ENCODE data around the gene SLC2A1. TPM values are rescaled to one million over a fixed set of nuclear protein-coding genes. Genes with fewer than 3 reads are reported as not detected.

SLC2A1 gene
- total and polyA plus RNA-seq, 2 of the 13 experiments (the other 11 are each of a cell fraction or from before 2014, with no cell fraction given) = 125 to 423 TPM

DNA sequence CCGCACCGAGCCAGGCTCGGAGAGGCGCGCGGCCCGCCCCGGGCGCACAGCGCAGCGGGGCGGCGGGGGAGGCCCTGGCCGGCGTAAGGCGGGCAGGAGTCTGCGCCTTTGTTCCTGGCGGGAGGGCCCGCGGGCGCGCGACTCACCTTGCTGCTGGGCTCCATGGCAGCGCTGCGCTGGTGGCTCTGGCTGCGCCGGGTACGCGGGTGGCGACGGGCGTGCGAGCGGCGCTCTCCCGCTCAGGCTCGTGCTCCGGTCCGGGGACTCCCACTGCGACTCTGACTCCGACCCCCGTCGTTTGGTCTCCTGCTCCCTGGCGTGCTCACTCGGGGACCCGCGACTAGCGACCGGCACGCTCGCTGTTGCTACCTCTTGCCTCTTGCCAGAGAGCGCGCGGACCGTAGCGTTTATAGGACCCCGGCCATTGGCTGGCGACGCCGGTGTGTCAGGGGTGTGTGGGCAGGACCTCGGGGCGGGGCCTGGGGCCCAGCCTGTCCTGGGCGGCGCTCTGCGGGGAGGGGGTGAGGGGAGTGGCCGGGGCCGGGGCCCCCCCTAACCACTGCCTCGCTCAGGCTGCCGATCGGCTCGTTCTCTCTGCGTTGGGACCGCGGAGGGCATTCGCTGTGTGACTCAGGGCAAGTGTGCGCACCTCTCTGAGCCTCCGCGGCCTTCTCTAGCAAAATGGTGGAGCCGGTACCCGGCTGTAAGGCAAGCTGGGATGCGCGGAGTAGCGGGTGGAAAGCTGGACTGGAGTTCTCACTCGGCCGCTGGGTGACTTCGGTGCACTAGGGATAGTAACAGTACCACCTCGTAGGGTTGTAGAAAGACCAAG, at the start of gene SLC2A1 (continued):
- TF ChIP-seq, protein P1, sequence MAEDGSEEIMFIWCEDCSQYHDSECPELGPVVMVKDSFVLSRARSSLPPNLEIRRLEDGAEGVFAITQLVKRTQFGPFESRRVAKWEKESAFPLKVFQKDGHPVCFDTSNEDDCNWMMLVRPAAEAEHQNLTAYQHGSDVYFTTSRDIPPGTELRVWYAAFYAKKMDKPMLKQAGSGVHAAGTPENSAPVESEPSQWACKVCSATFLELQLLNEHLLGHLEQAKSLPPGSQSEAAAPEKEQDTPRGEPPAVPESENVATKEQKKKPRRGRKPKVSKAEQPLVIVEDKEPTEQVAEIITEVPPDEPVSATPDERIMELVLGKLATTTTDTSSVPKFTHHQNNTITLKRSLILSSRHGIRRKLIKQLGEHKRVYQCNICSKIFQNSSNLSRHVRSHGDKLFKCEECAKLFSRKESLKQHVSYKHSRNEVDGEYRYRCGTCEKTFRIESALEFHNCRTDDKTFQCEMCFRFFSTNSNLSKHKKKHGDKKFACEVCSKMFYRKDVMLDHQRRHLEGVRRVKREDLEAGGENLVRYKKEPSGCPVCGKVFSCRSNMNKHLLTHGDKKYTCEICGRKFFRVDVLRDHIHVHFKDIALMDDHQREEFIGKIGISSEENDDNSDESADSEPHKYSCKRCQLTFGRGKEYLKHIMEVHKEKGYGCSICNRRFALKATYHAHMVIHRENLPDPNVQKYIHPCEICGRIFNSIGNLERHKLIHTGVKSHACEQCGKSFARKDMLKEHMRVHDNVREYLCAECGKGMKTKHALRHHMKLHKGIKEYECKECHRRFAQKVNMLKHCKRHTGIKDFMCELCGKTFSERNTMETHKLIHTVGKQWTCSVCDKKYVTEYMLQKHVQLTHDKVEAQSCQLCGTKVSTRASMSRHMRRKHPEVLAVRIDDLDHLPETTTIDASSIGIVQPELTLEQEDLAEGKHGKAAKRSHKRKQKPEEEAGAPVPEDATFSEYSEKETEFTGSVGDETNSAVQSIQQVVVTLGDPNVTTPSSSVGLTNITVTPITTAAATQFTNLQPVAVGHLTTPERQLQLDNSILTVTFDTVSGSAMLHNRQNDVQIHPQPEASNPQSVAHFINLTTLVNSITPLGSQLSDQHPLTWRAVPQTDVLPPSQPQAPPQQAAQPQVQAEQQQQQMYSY (CRISPR knock-in tag; IDR thresholded peaks at IDR 0.05) = peak; percentile 96
- no peak for TF ChIP-seq FOXM1 (CRISPR knock-in tag; IDR thresholded peaks at IDR 0.05)
- TF ChIP-seq, protein P2, sequence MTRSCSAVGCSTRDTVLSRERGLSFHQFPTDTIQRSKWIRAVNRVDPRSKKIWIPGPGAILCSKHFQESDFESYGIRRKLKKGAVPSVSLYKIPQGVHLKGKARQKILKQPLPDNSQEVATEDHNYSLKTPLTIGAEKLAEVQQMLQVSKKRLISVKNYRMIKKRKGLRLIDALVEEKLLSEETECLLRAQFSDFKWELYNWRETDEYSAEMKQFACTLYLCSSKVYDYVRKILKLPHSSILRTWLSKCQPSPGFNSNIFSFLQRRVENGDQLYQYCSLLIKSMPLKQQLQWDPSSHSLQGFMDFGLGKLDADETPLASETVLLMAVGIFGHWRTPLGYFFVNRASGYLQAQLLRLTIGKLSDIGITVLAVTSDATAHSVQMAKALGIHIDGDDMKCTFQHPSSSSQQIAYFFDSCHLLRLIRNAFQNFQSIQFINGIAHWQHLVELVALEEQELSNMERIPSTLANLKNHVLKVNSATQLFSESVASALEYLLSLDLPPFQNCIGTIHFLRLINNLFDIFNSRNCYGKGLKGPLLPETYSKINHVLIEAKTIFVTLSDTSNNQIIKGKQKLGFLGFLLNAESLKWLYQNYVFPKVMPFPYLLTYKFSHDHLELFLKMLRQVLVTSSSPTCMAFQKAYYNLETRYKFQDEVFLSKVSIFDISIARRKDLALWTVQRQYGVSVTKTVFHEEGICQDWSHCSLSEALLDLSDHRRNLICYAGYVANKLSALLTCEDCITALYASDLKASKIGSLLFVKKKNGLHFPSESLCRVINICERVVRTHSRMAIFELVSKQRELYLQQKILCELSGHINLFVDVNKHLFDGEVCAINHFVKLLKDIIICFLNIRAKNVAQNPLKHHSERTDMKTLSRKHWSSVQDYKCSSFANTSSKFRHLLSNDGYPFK (CRISPR knock-in tag; IDR thresholded peaks at IDR 0.05; ENCODE audit: borderline replicate concordance) = no peak
- TF ChIP-seq ZNF570 (CRISPR knock-in tag; IDR thresholded peaks at IDR 0.05; ENCODE audit: borderline replicate concordance) = no peak
- no peak for TF ChIP-seq AGO1 (IDR thresholded peaks at IDR 0.05; ENCODE audit: low read depth, low read length, poor library complexity, severe bottlenecking)
- no peak for TF ChIP-seq HHEX (CRISPR knock-in tag; IDR thresholded peaks at IDR 0.05)
- TF ChIP-seq, protein P3, sequence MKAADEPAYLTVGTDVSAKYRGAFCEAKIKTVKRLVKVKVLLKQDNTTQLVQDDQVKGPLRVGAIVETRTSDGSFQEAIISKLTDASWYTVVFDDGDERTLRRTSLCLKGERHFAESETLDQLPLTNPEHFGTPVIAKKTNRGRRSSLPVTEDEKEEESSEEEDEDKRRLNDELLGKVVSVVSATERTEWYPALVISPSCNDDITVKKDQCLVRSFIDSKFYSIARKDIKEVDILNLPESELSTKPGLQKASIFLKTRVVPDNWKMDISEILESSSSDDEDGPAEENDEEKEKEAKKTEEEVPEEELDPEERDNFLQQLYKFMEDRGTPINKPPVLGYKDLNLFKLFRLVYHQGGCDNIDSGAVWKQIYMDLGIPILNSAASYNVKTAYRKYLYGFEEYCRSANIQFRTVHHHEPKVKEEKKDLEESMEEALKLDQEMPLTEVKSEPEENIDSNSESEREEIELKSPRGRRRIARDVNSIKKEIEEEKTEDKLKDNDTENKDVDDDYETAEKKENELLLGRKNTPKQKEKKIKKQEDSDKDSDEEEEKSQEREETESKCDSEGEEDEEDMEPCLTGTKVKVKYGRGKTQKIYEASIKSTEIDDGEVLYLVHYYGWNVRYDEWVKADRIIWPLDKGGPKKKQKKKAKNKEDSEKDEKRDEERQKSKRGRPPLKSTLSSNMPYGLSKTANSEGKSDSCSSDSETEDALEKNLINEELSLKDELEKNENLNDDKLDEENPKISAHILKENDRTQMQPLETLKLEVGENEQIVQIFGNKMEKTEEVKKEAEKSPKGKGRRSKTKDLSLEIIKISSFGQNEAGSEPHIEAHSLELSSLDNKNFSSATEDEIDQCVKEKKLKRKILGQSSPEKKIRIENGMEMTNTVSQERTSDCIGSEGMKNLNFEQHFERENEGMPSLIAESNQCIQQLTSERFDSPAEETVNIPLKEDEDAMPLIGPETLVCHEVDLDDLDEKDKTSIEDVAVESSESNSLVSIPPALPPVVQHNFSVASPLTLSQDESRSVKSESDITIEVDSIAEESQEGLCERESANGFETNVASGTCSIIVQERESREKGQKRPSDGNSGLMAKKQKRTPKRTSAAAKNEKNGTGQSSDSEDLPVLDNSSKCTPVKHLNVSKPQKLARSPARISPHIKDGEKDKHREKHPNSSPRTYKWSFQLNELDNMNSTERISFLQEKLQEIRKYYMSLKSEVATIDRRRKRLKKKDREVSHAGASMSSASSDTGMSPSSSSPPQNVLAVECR (CRISPR knock-in tag; IDR thresholded peaks at IDR 0.05; ENCODE audit: borderline replicate concordance) = peak; percentile 89
- peak; percentile 2; the same call in 1 of the 2 replicates for TF ChIP-seq PITX1 (CRISPR knock-in tag; IDR thresholded peaks at IDR 0.05)
- TF ChIP-seq ZNF354B (CRISPR knock-in tag; IDR thresholded peaks at IDR 0.05) = no peak
- no peak for TF ChIP-seq MIXL1 (CRISPR knock-in tag; IDR thresholded peaks at IDR 0.05)
- TF ChIP-seq SRSF9 (IDR thresholded peaks at IDR 0.05; ENCODE audit: borderline replicate concordance, insufficient read depth, low read depth, low read length, poor library complexity, severe bottlenecking) = no peak
- TF ChIP-seq ZNF652 (CRISPR knock-in tag; IDR thresholded peaks at IDR 0.05; ENCODE audit: borderline replicate concordance, low read depth) = no peak
- no peak for TF ChIP-seq RBM39 (IDR thresholded peaks at IDR 0.05; ENCODE audit: low read depth, low read length, poor library complexity, severe bottlenecking)
- TF ChIP-seq ZNF446 (CRISPR knock-in tag; IDR thresholded peaks at IDR 0.05) = peak; percentile 28; the same call in 1 of the 2 replicates
- TF ChIP-seq, protein P4, sequence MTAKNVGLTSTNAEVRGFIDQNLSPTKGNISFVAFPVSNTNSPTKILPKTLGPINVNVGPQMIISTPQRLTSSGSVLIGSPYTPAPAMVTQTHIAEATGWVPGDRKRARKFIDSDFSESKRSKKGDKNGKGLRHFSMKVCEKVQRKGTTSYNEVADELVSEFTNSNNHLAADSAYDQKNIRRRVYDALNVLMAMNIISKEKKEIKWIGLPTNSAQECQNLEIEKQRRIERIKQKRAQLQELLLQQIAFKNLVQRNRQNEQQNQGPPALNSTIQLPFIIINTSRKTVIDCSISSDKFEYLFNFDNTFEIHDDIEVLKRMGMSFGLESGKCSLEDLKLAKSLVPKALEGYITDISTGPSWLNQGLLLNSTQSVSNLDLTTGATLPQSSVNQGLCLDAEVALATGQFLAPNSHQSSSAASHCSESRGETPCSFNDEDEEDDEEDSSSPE (CRISPR knock-in tag; IDR thresholded peaks at IDR 0.05) = peak; percentile 55; the same call in 1 of the 2 replicates
